ENCODE data around the gene ASMTL. TPM values are rescaled to one million over a fixed set of nuclear protein-coding genes. Genes with fewer than 3 reads are reported as not detected.

The ASMTL gene
- total and polyA plus RNA-seq, 2 of the 13 experiments (the other 11 are each of a cell fraction or from before 2014, with no cell fraction given) = 5.6 to 16.3 TPM

DNA sequence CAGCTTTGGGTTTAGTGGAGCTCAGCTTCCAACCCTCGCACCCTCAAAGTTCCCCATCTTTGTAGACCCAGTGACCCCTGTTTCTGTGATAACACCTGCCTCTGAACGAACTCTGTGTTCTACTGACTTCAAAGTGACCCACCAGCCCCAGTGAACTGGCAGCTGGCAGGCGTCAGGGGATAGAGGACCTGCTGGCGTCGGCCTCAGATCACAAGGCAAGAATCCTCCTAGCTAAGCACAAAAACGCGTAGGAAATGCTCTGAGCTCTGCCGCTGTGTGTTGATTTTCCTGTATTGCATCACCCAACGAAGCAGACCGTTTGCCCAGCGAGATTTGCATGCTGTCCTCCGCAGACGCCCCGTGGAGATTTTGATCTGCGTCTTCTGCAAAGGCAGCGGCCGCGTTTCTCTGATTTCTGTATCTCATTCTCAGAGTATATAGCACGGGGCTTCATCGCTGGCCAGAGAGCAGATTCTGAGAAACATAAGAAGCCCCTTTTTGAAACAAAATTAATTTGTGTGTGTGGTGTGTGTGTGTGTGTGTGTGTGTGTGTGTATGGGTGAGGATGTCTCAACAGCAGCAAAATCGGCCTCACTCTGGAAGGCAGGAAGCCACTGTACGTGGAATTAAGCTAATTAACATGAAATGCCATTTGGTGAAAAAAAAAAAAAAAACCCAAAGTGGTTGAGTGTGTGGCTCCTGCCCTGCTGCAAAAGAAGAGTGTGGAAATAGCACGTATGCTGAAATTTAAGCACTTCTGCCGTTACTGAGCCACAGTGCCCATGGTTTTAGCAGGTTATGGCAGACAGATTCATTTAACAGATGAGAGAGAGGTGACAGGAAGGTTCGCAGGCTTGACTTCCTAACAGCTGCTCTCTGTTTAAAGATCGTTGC lies 29.2 kb upstream of the ASMTL start (continued):
- TF ChIP-seq, protein P1, sequence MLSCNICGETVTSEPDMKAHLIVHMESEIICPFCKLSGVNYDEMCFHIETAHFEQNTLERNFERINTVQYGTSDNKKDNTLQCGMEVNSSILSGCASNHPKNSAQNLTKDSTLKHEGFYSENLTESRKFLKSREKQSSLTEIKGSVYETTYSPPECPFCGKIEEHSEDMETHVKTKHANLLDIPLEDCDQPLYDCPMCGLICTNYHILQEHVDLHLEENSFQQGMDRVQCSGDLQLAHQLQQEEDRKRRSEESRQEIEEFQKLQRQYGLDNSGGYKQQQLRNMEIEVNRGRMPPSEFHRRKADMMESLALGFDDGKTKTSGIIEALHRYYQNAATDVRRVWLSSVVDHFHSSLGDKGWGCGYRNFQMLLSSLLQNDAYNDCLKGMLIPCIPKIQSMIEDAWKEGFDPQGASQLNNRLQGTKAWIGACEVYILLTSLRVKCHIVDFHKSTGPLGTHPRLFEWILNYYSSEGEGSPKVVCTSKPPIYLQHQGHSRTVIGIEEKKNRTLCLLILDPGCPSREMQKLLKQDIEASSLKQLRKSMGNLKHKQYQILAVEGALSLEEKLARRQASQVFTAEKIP (CRISPR knock-in tag; IDR thresholded peaks at IDR 0.05; ENCODE audit: borderline replicate concordance) = no peak
- no peak for TF ChIP-seq ZNF552 (CRISPR knock-in tag; IDR thresholded peaks at IDR 0.05; ENCODE audit: borderline replicate concordance)
- peak; percentile 81 for TF ChIP-seq SALL1 (CRISPR knock-in tag; IDR thresholded peaks at IDR 0.05)
- TF ChIP-seq, protein P2, sequence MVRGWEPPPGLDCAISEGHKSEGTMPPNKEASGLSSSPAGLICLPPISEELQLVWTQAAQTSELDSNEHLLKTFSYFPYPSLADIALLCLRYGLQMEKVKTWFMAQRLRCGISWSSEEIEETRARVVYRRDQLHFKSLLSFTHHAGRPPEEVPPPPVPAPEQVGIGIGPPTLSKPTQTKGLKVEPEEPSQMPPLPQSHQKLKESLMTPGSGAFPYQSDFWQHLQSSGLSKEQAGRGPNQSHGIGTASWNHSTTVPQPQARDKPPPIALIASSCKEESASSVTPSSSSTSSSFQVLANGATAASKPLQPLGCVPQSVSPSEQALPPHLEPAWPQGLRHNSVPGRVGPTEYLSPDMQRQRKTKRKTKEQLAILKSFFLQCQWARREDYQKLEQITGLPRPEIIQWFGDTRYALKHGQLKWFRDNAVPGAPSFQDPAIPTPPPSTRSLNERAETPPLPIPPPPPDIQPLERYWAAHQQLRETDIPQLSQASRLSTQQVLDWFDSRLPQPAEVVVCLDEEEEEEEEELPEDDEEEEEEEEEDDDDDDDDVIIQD (CRISPR knock-in tag; IDR thresholded peaks at IDR 0.05; ENCODE audit: low read depth) = peak; percentile 46; the same call in 1 of the 2 replicates
- peak; percentile 24; the same call in 1 of the 2 replicates for TF ChIP-seq SALL2 (CRISPR knock-in tag; IDR thresholded peaks at IDR 0.05)
- TF ChIP-seq, protein P3, sequence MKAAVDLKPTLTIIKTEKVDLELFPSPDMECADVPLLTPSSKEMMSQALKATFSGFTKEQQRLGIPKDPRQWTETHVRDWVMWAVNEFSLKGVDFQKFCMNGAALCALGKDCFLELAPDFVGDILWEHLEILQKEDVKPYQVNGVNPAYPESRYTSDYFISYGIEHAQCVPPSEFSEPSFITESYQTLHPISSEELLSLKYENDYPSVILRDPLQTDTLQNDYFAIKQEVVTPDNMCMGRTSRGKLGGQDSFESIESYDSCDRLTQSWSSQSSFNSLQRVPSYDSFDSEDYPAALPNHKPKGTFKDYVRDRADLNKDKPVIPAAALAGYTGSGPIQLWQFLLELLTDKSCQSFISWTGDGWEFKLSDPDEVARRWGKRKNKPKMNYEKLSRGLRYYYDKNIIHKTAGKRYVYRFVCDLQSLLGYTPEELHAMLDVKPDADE (CRISPR knock-in tag; IDR thresholded peaks at IDR 0.05) = no peak
- TF ChIP-seq, protein P4, sequence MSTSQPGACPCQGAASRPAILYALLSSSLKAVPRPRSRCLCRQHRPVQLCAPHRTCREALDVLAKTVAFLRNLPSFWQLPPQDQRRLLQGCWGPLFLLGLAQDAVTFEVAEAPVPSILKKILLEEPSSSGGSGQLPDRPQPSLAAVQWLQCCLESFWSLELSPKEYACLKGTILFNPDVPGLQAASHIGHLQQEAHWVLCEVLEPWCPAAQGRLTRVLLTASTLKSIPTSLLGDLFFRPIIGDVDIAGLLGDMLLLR (CRISPR knock-in tag; IDR thresholded peaks at IDR 0.05) = no peak
- TF ChIP-seq SMYD3 (CRISPR knock-in tag; IDR thresholded peaks at IDR 0.05) = no peak
- TF ChIP-seq, protein P5, sequence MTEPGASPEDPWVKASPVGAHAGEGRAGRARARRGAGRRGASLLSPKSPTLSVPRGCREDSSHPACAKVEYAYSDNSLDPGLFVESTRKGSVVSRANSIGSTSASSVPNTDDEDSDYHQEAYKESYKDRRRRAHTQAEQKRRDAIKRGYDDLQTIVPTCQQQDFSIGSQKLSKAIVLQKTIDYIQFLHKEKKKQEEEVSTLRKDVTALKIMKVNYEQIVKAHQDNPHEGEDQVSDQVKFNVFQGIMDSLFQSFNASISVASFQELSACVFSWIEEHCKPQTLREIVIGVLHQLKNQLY (CRISPR knock-in tag; IDR thresholded peaks at IDR 0.05) = no peak; the same call in 1 of the 2 replicates
- no peak for TF ChIP-seq ATM (IDR thresholded peaks at IDR 0.05; ENCODE audit: borderline replicate concordance)
- TF ChIP-seq MATR3 (CRISPR knock-in tag; IDR thresholded peaks at IDR 0.05) = no peak
- TF ChIP-seq, protein P6, sequence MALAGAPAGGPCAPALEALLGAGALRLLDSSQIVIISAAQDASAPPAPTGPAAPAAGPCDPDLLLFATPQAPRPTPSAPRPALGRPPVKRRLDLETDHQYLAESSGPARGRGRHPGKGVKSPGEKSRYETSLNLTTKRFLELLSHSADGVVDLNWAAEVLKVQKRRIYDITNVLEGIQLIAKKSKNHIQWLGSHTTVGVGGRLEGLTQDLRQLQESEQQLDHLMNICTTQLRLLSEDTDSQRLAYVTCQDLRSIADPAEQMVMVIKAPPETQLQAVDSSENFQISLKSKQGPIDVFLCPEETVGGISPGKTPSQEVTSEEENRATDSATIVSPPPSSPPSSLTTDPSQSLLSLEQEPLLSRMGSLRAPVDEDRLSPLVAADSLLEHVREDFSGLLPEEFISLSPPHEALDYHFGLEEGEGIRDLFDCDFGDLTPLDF (CRISPR knock-in tag; IDR thresholded peaks at IDR 0.05) = no peak
- TF ChIP-seq, protein P7, sequence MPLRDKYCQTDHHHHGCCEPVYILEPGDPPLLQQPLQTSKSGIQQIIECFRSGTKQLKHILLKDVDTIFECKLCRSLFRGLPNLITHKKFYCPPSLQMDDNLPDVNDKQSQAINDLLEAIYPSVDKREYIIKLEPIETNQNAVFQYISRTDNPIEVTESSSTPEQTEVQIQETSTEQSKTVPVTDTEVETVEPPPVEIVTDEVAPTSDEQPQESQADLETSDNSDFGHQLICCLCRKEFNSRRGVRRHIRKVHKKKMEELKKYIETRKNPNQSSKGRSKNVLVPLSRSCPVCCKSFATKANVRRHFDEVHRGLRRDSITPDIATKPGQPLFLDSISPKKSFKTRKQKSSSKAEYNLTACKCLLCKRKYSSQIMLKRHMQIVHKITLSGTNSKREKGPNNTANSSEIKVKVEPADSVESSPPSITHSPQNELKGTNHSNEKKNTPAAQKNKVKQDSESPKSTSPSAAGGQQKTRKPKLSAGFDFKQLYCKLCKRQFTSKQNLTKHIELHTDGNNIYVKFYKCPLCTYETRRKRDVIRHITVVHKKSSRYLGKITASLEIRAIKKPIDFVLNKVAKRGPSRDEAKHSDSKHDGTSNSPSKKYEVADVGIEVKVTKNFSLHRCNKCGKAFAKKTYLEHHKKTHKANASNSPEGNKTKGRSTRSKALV (CRISPR knock-in tag; IDR thresholded peaks at IDR 0.05) = peak; percentile 71; the same call in 1 of the 2 replicates
- no peak for TF ChIP-seq ZNF768 (CRISPR knock-in tag; IDR thresholded peaks at IDR 0.05)
- TF ChIP-seq, protein P8, sequence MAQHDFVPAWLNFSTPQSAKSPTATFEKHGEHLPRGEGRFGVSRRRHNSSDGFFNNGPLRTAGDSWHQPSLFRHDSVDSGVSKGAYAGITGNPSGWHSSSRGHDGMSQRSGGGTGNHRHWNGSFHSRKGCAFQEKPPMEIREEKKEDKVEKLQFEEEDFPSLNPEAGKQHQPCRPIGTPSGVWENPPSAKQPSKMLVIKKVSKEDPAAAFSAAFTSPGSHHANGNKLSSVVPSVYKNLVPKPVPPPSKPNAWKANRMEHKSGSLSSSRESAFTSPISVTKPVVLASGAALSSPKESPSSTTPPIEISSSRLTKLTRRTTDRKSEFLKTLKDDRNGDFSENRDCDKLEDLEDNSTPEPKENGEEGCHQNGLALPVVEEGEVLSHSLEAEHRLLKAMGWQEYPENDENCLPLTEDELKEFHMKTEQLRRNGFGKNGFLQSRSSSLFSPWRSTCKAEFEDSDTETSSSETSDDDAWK (CRISPR knock-in tag; IDR thresholded peaks at IDR 0.05) = no peak
- no peak for TF ChIP-seq ZNF879 (CRISPR knock-in tag; IDR thresholded peaks at IDR 0.05)
- TF ChIP-seq RARA (CRISPR knock-in tag; IDR thresholded peaks at IDR 0.05) = peak; percentile 86
- TF ChIP-seq SOX6 (IDR thresholded peaks at IDR 0.05) = no peak
- TF ChIP-seq SOX6 (CRISPR knock-in tag; IDR thresholded peaks at IDR 0.05) = peak; percentile 78
